Mesodermal cell (in vitro differentiated cells): Measurements from ENCODE around the gene SPIB.

Source experiments
- H3K27ac ChIP-seq: 2 replicates; pipeline ENCODE4 v1.7.0; 2013; ENCODE audit warnings: mild to moderate bottlenecking, low read depth, low read length, moderate library complexity; ENCODE audit not compliant: severe bottlenecking
- H3K36me3 ChIP-seq: 2 replicates; pipeline ENCODE4 v1.7.1; 2013; ENCODE audit warnings: mild to moderate bottlenecking, low read length, moderate library complexity; ENCODE audit not compliant: control insufficient read depth, insufficient read depth
- H3K4me1 ChIP-seq: one replicate; pipeline ENCODE4 v1.7.1; 2013; ENCODE audit warnings: mild to moderate bottlenecking, low read length; ENCODE audit not compliant: insufficient read depth, control insufficient read depth, poor library complexity, severe bottlenecking
- H3K4me3 ChIP-seq: 2 replicates; pipeline ENCODE4 v1.7.0; 2013; ENCODE audit warnings: low read length, control low read depth, mild to moderate bottlenecking; ENCODE audit not compliant: insufficient read depth, poor library complexity, severe bottlenecking; ENCODE audit errors: extremely low read depth
- H3K9me3 ChIP-seq: 2 replicates; pipeline ENCODE4 v1.7.1; 2013; ENCODE audit warnings: mild to moderate bottlenecking, low read length, moderate library complexity; ENCODE audit not compliant: control insufficient read depth
- WGBS, 2 experiments: methylation state at CpG; one replicate each; pipeline ENCODE4 v1.1.5; 2013; ENCODE audit warnings: missing lambda C conversion rate in 2 of 2; ENCODE audit not compliant: insufficient coverage in 2 of 2; 5-methylcytosine and 5-hydroxymethylcytosine counted together

SPIB gene

DNA sequence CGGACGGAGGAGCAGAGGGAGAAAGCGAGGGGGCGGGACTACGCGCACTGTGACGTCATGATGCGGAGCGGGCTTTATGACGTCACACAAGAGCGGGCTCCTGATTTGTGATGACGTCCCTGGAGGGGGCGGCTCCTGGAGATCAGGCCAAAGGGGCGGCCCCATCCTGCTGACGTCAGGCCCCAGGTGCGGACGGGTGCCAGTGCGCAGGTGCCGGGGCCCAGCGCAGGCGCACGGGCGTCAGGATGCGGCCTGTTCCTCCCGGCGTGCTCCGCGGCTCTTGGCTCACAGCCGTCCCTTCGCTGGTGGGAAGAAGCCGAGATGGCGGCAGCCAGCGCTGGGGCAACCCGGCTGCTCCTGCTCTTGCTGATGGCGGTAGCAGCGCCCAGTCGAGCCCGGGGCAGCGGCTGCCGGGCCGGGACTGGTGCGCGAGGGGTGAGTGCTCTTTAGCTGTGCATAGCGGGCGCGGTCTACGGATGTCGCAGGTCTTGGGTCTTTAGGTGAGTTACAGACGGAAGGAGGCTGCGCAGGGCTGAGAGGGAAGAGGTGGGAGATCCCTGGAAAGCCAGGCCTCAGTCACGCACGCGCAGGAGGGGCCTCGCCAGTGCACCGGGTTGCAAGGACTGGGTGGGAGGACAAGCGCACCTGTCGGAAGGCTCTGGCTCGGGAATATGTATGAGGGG is 57.6 kb downstream of the SPIB start, which contains the start of the genes EMC10 and GARIN5A:
TSS of gene EMC10 (plus strand) at position 284 of the 683 bp plus-strand sequence. CDS start at position 322, 38 bp downstream.
TSS of gene GARIN5A (minus strand) at position 625 of the 683 bp plus-strand sequence. CDS start at position 165, 460 bp downstream.
- peaks cover 23% of the 10 kb centered on the region for H3K36me3 ChIP-seq
- H3K9me3 ChIP-seq = peaks cover 6% of the 10 kb centered on the region
- 7 to 12% methylated on average over 49 to 56 of the region's 58 CpGs for WGBS, 2 experiments
- no peaks in the 10 kb centered on the region for H3K4me1 ChIP-seq
- H3K27ac ChIP-seq = peak within 1 kb of the TSS; percentile 64
- peak within 1 kb of the TSS; percentile 71 for H3K4me3 ChIP-seq

DNA sequence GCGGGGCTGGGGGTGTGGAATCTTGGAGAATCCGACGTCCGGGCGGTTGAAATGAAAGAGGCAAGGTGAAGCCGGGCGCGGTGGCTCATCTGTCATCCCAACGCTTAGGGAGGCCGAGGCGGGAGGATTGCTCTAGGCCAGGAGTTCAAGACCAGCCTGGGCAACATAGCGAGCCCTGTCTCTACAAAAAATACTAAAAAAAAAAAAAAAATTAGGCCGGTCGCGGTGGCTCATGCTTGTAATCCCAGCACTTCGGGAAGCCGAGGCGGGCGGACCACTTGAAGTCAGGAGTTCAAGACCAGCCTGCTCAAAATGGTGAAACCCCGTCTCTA is 58.1 kb downstream of the SPIB start:
- 19 to 22% methylated on average over 15 to 16 of the region's 20 CpGs for WGBS, 2 experiments
- peaks cover 26% of the 10 kb centered on the region for H3K36me3 ChIP-seq
- H3K27ac ChIP-seq = no peak overlapping the region
- peaks cover 6% of the 10 kb centered on the region for H3K9me3 ChIP-seq
- no peaks in the 10 kb centered on the region for H3K4me1 ChIP-seq
- peak overlapping the region; percentile 71 for H3K4me3 ChIP-seq

DNA sequence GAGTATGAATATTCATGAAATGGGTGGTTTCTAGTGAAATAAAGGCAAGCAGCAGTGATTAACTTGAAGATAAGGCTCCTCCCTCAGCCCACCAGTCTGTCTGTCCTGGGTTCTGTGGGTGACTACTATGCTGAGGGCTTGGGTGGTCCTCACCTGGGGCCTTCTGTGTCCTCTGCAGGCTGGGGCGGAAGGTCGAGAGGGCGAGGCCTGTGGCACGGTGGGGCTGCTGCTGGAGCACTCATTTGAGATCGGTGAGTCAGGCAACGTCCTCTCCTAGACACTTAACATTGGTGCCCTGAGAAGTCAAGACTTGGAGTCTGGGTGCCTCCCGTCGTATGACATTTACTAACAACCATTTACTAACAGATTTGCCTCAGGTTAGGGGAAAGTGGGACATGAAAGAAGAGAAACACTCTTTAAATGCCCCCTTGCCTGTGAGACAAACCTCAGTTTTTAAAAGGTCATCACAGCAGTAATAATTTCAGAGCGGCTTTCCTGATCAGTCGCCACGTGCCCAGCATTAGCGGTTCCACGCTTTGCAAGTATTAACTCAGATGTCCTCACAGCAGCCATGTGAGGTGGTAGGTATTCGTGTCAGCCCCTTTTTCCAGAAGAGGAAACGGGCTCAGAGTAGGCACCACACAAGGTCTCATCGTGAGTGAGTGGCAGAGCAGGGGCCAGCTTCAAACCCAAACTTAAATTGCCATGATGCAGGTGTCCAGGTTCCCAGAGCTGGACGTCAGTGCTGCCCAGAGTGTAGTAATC is 59.2 kb downstream of the SPIB start:
- Histone ChIP-seq H3K36me3 (peaks cover 31% of the 10 kb centered on the region), H3K27ac (no peak overlapping the region), H3K9me3 (peaks cover 6% of the 10 kb centered on the region), H3K4me3 (no peak overlapping the region), H3K4me1 (no peaks in the 10 kb centered on the region)
- 87 to 91% methylated on average over 15 to 17 of the region's 17 CpGs for WGBS, 2 experiments

DNA sequence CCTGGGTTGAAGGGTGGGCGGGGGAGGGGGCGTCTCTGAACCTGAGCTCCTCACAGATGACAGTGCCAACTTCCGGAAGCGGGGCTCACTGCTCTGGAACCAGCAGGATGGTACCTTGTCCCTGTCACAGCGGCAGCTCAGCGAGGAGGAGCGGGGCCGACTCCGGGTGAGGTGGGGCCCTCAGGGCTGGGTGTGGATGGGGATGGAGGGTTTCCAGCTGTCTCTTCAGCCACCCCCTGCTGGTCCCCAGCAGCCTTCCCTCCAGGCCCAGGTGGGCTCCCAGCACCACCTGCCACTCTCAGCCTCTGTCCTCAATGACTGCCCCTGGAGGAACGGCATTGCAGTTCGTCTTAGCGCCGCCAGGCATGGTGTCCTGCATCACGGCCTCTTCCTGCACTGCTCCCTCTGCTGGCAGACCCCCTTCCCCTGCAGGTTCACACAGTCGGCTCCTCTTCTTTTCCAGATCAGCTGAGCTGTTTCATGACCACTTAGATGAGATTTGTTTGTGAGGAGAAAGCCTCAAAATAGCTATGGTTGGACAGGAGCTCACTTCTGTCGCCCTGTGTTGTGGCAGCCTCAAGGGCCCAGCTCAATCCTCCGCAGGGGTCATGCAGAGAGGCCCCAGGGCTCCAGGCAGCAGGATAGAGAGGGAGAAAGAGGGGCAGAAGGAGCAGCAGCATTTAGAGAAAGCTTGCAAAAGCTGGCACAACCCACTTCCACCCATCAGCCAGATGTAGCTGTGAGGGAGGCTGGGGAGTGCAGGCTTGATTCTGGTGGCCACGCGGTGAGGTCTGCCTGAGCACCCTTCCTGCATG is 60.4 kb downstream of the SPIB start:
- no peak overlapping the region for H3K27ac ChIP-seq
- H3K4me3 ChIP-seq = no peak overlapping the region
- H3K4me1 ChIP-seq = no peaks in the 10 kb centered on the region
- WGBS, 2 experiments = 71 to 85% methylated on average over 11 to 12 of the region's 19 CpGs
- H3K36me3 ChIP-seq = peaks cover 31% of the 10 kb centered on the region
- H3K9me3 ChIP-seq = peaks cover 6% of the 10 kb centered on the region

DNA sequence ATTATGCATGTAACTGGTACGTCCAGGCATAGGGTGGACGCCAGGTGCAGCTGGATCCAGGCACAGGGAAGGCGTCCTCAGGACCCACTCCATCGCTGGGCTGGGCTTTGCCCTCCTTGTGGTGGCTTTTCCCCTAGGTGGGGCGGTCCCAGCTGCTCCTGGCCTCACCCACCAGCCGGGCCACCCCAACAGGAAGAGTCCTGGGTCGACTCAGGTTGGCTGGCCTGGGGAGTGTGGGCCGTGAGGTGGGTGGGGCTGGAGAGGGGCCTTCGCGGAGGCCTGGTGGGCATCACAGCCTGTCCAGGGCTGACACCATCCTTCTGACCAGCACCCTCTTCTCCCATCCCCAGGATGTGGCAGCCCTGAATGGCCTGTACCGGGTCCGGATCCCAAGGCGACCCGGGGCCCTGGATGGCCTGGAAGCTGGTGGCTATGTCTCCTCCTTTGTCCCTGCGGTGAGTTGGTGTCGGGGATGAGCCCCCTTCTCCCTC is 61.1 kb downstream of the SPIB start:
- H3K4me1 ChIP-seq = no peaks in the 10 kb centered on the region
- no peak overlapping the region for H3K27ac ChIP-seq
- peaks cover 6% of the 10 kb centered on the region for H3K9me3 ChIP-seq
- 91 to 93% methylated on average over 10 to 14 of the region's 16 CpGs for WGBS, 2 experiments
- no peak overlapping the region for H3K4me3 ChIP-seq
- H3K36me3 ChIP-seq = peaks cover 31% of the 10 kb centered on the region

DNA sequence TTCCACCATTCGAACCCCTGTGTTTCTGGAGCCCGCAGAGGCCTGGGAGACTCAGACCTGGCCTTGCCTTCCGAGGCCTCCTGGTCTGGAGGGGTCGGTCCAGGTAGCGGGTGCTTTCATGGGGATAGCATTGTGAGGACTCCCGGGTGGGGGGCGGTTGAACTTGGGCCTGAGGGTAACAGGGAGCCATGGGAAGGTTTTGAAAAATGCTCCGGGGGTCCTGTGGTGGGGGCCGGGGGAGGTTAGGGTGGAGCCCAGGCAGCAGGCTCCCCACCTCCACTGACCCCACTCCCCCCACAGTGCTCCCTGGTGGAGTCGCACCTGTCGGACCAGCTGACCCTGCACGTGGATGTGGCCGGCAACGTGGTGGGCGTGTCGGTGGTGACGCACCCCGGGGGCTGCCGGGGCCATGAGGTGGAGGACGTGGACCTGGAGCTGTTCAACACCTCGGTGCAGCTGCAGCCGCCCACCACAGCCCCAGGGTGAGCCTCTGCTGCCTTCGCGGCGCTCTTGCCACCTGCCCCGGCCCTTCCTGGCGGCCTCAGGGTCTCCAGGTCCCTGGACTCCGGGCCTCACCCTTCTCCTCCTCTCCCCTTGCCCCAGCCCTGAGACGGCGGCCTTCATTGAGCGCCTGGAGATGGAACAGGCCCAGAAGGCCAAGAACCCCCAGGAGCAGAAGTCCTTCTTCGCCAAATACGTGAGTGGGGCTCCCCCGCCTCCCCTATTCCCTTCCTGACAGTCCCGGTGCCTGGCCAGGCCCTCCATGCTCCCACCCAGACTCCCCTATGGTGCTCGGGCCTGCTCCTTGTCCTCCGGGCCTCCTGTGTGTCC is 61.8 kb downstream of the SPIB start:
- peaks cover 10% of the 10 kb centered on the region for H3K9me3 ChIP-seq
- H3K4me3 ChIP-seq = no peak overlapping the region
- H3K36me3 ChIP-seq = peaks cover 31% of the 10 kb centered on the region
- no peaks in the 10 kb centered on the region for H3K4me1 ChIP-seq
- no peak overlapping the region for H3K27ac ChIP-seq
- 91 to 94% methylated on average over 22 to 28 of the region's 37 CpGs for WGBS, 2 experiments
